ENCODE data around the gene GAB3.
"Not testable (repeated sequence)": the region's sequence is repeated elsewhere in the genome, so short reads cannot be mapped to it uniquely, and the experiment has no call there.

The GAB3 gene

DNA sequence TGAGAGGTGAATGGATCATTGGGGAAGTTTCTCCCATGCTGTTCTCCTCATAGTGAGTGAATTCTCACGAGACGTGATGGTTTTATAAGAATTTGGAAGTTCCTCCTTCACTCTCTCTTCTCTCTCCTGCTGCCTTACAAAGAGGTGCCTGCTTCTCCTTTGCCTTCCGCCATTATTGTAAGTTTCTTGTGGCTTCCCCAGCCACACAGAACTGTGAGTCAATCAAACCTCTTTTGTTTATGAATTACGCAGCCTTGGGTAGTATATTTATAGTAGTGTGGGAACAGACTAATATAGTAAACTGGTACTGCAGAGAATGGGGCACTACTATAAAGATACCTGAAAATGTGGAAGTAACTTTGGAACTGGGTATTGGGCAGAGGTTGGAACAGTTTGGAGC, 89.7 kb downstream of the GAB3 start:
- no peaks in the 10 kb centered on the region for H3K36me3 ChIP-seq (ENCODE audit: control insufficient read depth in 5 of 5, insufficient read depth in 5 of 5, low read length in 5 of 5)
- no peak overlapping the region for H3K9ac ChIP-seq (ENCODE audit: low read length in 5 of 5)
- H3K27me3 ChIP-seq (ENCODE audit: control insufficient read depth in 5 of 5, insufficient read depth in 4 of 5, low read length in 5 of 5), result peaks cover 0 to 3% (median 0%) of the 10 kb centered on the region in 5 donors
- H3K4me1 ChIP-seq (ENCODE audit: control insufficient read depth in 5 of 5, insufficient read depth in 5 of 5, low read length in 5 of 5), result no peaks in the 10 kb centered on the region
- H3K9me3 ChIP-seq (ENCODE audit: control insufficient read depth in 5 of 5, low read length in 5 of 5), result peaks cover 0 to 14% (median 10%) of the 10 kb centered on the region in 5 donors
- H3K4me3 ChIP-seq (ENCODE audit: low read depth in 1 of 5, low read length in 5 of 5), result no peak overlapping the region
- H3K27ac ChIP-seq (ENCODE audit: low read depth, low read length), result no peak overlapping the region

DNA sequence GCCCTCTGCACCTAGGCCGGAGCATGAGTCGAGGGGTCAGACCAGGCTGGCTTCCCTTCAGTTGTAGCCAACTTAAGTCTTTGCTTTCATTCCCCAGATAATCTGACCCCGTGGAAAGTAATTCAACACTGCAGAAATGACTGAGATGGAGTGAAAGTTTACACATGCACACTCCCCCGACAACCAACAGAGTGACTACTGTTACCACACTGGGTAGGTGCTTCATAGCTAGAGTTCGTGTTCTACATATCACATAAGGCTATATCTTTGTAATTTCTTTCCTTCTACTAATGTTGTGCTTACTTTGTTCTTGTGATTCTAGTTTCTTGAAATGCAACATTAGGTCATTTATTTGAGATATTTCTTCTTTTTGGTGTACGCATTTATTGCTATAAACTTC, 90.3 kb downstream of the GAB3 start:
- Histone ChIP-seq H3K4me3 (ENCODE audit: low read depth in 1 of 5, low read length in 5 of 5) (no peak overlapping the region), H3K4me1 (ENCODE audit: control insufficient read depth in 5 of 5, insufficient read depth in 5 of 5, low read length in 5 of 5) (no peaks in the 10 kb centered on the region), H3K27ac (ENCODE audit: low read depth, low read length) (no peak overlapping the region)

DNA sequence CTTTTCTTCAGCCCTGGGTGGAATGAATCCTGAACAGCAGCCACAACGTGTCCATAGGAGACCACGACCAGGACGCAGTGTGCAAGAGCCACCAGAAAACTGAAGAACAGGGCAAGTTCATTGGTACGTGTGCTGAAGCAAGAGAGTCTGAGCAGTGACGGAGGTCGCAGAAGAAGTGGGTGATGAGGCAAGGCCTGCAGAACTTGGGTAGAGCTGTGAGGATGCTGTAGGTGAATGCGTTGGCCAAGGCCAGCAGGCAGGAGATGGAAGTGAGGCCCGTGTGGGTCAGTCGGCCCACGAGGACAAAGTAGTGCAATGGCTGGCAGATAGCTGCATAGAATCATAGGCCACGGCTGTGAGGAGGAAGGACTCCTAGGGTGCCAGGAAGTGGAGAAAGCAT, 91.9 kb downstream of the GAB3 start:
- Histone ChIP-seq H3K27ac (ENCODE audit: low read depth, low read length) (no peak overlapping the region), H3K27me3 (ENCODE audit: control insufficient read depth in 5 of 5, insufficient read depth in 4 of 5, low read length in 5 of 5) (peaks cover 0 to 3% (median 0%) of the 10 kb centered on the region in 5 donors), H3K36me3 (ENCODE audit: control insufficient read depth in 5 of 5, insufficient read depth in 5 of 5, low read length in 5 of 5) (no peaks in the 10 kb centered on the region), H3K4me1 (ENCODE audit: control insufficient read depth in 5 of 5, insufficient read depth in 5 of 5, low read length in 5 of 5) (no peaks in the 10 kb centered on the region), H3K9ac (ENCODE audit: low read length in 5 of 5) (no peak overlapping the region), H3K4me3 (ENCODE audit: low read depth in 1 of 5, low read length in 5 of 5) (no peak overlapping the region), H3K9me3 (ENCODE audit: control insufficient read depth in 5 of 5, low read length in 5 of 5) (peaks cover 0 to 9% (median 5%) of the 10 kb centered on the region in 5 donors)

More for the DNA sequence above, 90.3 kb downstream of the GAB3 start:
- no peaks in the 10 kb centered on the region for H3K36me3 ChIP-seq (ENCODE audit: control insufficient read depth in 5 of 5, insufficient read depth in 5 of 5, low read length in 5 of 5)
- peaks cover 0 to 14% (median 6%) of the 10 kb centered on the region in 5 donors for H3K9me3 ChIP-seq (ENCODE audit: control insufficient read depth in 5 of 5, low read length in 5 of 5)
- peaks cover 0 to 3% (median 0%) of the 10 kb centered on the region in 5 donors for H3K27me3 ChIP-seq (ENCODE audit: control insufficient read depth in 5 of 5, insufficient read depth in 4 of 5, low read length in 5 of 5)
- no peak overlapping the region for H3K9ac ChIP-seq (ENCODE audit: low read length in 5 of 5)

DNA sequence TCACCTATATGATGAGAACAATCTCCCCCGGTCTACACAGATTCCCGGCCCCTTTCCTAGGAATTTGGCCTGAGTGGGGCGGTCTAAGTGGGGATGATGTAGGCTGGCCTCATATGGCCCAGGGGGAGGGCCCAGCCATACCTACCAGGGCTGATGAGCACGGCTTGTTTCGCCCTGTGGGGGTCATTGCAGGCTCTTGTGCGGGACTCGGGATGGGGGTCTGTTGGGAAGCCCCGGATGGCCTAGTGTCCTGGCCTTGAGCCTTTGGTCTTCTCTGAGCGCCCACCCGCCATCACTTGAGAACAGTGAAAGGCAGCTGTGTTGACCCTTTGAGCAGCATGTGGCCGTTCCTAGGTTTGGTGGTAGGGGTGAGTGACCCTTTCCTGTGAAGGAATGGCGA, 92.7 kb downstream of the GAB3 start:
- no peak overlapping the region for H3K9ac ChIP-seq (ENCODE audit: low read length in 5 of 5)
- no peak overlapping the region for H3K4me3 ChIP-seq (ENCODE audit: low read depth in 1 of 5, low read length in 5 of 5)
- H3K9me3 ChIP-seq (ENCODE audit: control insufficient read depth in 5 of 5, low read length in 5 of 5), result peaks cover 0 to 8% (median 5%) of the 10 kb centered on the region in 5 donors
- no peaks in the 10 kb centered on the region for H3K4me1 ChIP-seq (ENCODE audit: control insufficient read depth in 5 of 5, insufficient read depth in 5 of 5, low read length in 5 of 5)
- no peaks in the 10 kb centered on the region for H3K36me3 ChIP-seq (ENCODE audit: control insufficient read depth in 5 of 5, insufficient read depth in 5 of 5, low read length in 5 of 5)
- H3K27ac ChIP-seq (ENCODE audit: low read depth, low read length), result no peak overlapping the region
- peaks cover 0 to 3% (median 0%) of the 10 kb centered on the region in 5 donors for H3K27me3 ChIP-seq (ENCODE audit: control insufficient read depth in 5 of 5, insufficient read depth in 4 of 5, low read length in 5 of 5)

DNA sequence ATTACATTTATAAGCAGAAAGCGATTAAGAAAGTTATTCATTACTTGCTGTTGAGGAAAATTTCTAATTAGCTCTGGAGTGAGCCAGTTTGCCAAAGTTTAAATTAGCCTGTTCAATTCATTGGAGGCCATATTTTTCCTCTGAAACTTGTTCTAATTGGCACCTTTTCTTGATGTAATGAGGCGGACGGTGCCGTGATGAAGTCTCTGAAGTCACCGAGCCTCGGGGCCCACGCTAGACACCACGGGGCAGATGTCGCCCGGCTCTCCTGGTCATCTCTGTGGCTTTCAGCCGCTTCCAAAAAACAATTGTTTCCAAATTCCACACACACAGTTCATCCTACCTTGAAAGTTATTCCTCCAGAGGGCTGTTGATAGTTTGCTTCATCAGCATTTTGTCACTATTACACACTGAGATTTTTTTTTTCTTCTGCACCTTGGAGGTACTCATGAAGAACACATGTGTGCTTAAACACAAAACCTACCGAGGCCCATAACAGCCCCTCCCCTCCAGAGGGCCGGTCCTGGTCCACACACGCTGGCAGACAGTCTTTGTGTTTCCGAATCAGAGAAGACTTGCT, 93.6 kb downstream of the GAB3 start:
- Histone ChIP-seq H3K36me3 (ENCODE audit: control insufficient read depth in 5 of 5, insufficient read depth in 5 of 5, low read length in 5 of 5) (no peaks in the 10 kb centered on the region), H3K27me3 (ENCODE audit: control insufficient read depth in 5 of 5, insufficient read depth in 4 of 5, low read length in 5 of 5) (peaks cover 0 to 3% (median 0%) of the 10 kb centered on the region in 5 donors), H3K4me1 (ENCODE audit: control insufficient read depth in 5 of 5, insufficient read depth in 5 of 5, low read length in 5 of 5) (no peaks in the 10 kb centered on the region), H3K9me3 (ENCODE audit: control insufficient read depth in 5 of 5, low read length in 5 of 5) (peaks cover 0 to 2% (median under 1%) of the 10 kb centered on the region in 5 donors), H3K27ac (ENCODE audit: low read depth, low read length) (no peak overlapping the region), H3K4me3 (ENCODE audit: low read depth in 1 of 5, low read length in 5 of 5) (no peak overlapping the region), H3K9ac (ENCODE audit: low read length in 5 of 5) (no peak overlapping the region)

DNA sequence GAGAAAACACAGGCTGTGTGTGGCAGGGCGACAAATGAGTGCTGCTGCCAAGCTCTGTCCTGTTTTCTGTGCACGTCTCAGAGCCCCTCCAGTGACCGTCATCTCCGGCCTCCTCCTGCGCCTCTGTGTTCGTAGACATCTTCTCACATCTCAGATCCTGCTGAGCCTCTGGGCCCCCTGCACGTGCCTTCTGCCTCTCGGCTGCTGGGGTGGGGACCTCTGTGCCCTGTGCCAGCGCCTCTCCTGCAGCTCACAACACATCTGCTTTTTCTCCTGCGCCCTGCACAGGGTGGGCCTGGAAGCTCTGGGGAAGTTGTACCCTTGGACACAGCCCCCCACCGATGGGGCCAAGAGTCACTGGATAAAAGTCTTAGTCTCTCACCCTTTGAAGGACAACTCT, 95.1 kb downstream of the GAB3 start:
- Histone ChIP-seq H3K27me3 (ENCODE audit: control insufficient read depth in 5 of 5, insufficient read depth in 4 of 5, low read length in 5 of 5) (peaks cover 0 to 4% (median 0%) of the 10 kb centered on the region in 5 donors), H3K4me1 (ENCODE audit: control insufficient read depth in 5 of 5, insufficient read depth in 5 of 5, low read length in 5 of 5) (no peaks in the 10 kb centered on the region), H3K9me3 (ENCODE audit: control insufficient read depth in 5 of 5, low read length in 5 of 5) (peaks cover 0 to 2% (median 0%) of the 10 kb centered on the region in 5 donors), H3K4me3 (ENCODE audit: low read depth in 1 of 5, low read length in 5 of 5) (no peak overlapping the region), H3K9ac (ENCODE audit: low read length in 5 of 5) (no peak overlapping the region), H3K27ac (ENCODE audit: low read depth, low read length) (no peak overlapping the region), H3K36me3 (ENCODE audit: control insufficient read depth in 5 of 5, insufficient read depth in 5 of 5, low read length in 5 of 5) (no peaks in the 10 kb centered on the region)

DNA sequence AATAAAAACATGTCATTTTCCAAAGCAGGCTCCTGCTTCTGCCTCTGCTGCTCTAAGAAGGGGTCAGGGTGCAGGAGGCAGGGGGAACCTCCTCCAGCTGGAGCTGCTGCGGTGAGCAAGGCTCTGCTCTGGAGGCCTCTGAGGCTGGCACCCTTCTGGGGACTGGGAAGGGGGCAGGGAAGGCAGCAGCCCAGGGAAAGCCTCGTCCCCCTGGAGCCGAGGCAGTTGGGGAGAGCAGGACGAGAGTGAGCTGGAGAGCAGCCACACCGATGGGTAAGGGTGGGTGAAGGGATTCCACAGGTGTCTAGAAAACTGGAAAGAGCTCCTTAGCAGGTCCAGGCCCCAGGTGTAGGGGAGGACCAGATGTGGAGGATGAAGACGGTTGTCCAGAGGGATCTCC, 95.5 kb downstream of the GAB3 start:
- Histone ChIP-seq H3K27me3 (ENCODE audit: control insufficient read depth in 5 of 5, insufficient read depth in 4 of 5, low read length in 5 of 5) (peaks cover 0 to 4% (median 0%) of the 10 kb centered on the region in 5 donors), H3K9me3 (ENCODE audit: control insufficient read depth in 5 of 5, low read length in 5 of 5) (peaks cover 0 to 2% (median 0%) of the 10 kb centered on the region in 5 donors), H3K9ac (ENCODE audit: low read length in 5 of 5) (no peak overlapping the region), H3K36me3 (ENCODE audit: control insufficient read depth in 5 of 5, insufficient read depth in 5 of 5, low read length in 5 of 5) (no peaks in the 10 kb centered on the region), H3K4me3 (ENCODE audit: low read depth in 1 of 5, low read length in 5 of 5) (no peak overlapping the region), H3K4me1 (ENCODE audit: control insufficient read depth in 5 of 5, insufficient read depth in 5 of 5, low read length in 5 of 5) (no peaks in the 10 kb centered on the region), H3K27ac (ENCODE audit: low read depth, low read length) (no peak overlapping the region)

DNA sequence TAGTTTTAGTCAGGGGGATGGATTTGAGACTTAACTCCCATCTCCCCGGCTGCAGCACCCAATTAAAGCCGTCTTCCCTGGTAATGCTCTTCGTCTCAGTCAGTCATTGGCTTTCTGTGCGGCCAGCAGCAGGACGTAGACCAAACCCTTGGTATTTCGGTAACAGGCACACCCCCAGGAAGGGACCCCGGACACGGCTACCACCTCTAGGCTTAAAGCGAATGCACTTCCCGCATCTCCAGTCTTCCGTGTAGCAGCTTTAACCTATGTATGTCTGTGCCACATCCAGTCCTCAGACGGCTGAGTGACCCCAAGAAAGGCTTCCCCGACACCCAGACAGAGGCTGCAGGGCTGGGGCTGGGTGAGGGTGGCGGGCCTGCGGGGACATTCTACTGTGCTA, 96.0 kb downstream of the GAB3 start:
- Histone ChIP-seq H3K9me3 (ENCODE audit: control insufficient read depth in 5 of 5, low read length in 5 of 5) (peaks cover 0 to 2% (median 0%) of the 10 kb centered on the region in 5 donors), H3K9ac (ENCODE audit: low read length in 5 of 5) (no peak overlapping the region), H3K36me3 (ENCODE audit: control insufficient read depth in 5 of 5, insufficient read depth in 5 of 5, low read length in 5 of 5) (no peaks in the 10 kb centered on the region), H3K27ac (ENCODE audit: low read depth, low read length) (no peak overlapping the region), H3K27me3 (ENCODE audit: control insufficient read depth in 5 of 5, insufficient read depth in 4 of 5, low read length in 5 of 5) (peaks cover 0 to 4% (median 2%) of the 10 kb centered on the region in 5 donors), H3K4me1 (ENCODE audit: control insufficient read depth in 5 of 5, insufficient read depth in 5 of 5, low read length in 5 of 5) (peaks cover 0 to under 1% (median 0%) of the 10 kb centered on the region in 5 donors), H3K4me3 (ENCODE audit: low read depth in 1 of 5, low read length in 5 of 5) (no peak overlapping the region)

DNA sequence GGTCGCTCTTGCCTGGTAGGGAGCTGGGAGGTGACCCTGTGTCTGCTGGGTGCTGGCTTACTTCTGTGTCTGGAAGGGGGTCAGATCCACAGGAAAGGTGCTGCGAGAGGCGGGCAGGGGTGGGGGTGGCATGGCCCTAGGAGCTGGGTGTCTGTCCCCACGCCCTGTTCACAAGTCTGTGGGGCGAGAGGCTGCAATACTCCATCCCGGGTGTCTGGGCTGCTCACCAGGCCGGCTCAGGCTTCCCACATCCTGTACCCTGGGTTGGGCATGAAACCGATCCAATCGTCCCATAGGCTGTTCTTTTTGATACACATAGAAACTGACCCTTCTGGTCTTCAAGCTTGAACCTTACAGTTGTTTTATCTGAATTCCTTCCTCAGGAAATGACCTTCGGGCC, 96.5 kb downstream of the GAB3 start:
- Histone ChIP-seq H3K27ac (ENCODE audit: low read depth, low read length) (no peak overlapping the region), H3K36me3 (ENCODE audit: control insufficient read depth in 5 of 5, insufficient read depth in 5 of 5, low read length in 5 of 5) (no peaks in the 10 kb centered on the region), H3K4me1 (ENCODE audit: control insufficient read depth in 5 of 5, insufficient read depth in 5 of 5, low read length in 5 of 5) (peaks cover 0 to 6% (median 0%) of the 10 kb centered on the region in 5 donors), H3K27me3 (ENCODE audit: control insufficient read depth in 5 of 5, insufficient read depth in 4 of 5, low read length in 5 of 5) (peaks cover 0 to 4% (median 3%) of the 10 kb centered on the region in 5 donors), H3K4me3 (ENCODE audit: low read depth in 1 of 5, low read length in 5 of 5) (no peak overlapping the region), H3K9me3 (ENCODE audit: control insufficient read depth in 5 of 5, low read length in 5 of 5) (peaks cover 0 to 2% (median 0%) of the 10 kb centered on the region in 5 donors), H3K9ac (ENCODE audit: low read length in 5 of 5) (no peak overlapping the region)

DNA sequence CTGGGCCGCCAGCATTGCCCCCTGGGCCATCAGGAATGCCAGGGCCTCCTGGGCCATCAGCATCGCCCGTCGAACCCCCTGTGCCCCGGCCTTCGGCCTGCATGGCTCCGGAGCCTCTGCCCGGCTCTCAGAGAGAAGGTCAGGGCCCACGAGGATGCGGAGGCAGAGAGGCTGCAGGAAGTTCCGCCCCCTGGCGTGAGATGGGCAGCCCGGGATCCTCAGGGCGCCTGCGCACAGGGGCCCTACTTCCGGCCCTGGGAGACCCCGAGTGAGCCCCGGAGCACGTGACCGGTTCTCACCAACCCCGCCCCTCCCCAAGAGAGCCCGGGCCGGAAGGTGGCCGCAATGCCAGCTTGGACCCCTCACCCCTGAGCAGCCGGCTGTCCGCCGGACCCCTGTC, 97.5 kb downstream of the GAB3 start, which contains the start of gene CTAG2:
Gene CTAG2 (minus strand): TSS at position 167 of the 400 bp plus-strand sequence. CDS start 64 bp downstream, at position 103.
- not testable (repeated sequence) for H3K36me3 ChIP-seq (ENCODE audit: control insufficient read depth in 5 of 5, insufficient read depth in 5 of 5, low read length in 5 of 5); H3K9me3 ChIP-seq (ENCODE audit: control insufficient read depth in 5 of 5, low read length in 5 of 5); H3K27me3 ChIP-seq (ENCODE audit: control insufficient read depth in 5 of 5, insufficient read depth in 4 of 5, low read length in 5 of 5); H3K9ac ChIP-seq (ENCODE audit: low read length in 5 of 5); H3K4me1 ChIP-seq (ENCODE audit: control insufficient read depth in 5 of 5, insufficient read depth in 5 of 5, low read length in 5 of 5); H3K27ac ChIP-seq (ENCODE audit: low read depth, low read length); H3K4me3 ChIP-seq (ENCODE audit: low read depth in 1 of 5, low read length in 5 of 5)
